ENCODE data around the gene RTRAF.

RTRAF gene

DNA sequence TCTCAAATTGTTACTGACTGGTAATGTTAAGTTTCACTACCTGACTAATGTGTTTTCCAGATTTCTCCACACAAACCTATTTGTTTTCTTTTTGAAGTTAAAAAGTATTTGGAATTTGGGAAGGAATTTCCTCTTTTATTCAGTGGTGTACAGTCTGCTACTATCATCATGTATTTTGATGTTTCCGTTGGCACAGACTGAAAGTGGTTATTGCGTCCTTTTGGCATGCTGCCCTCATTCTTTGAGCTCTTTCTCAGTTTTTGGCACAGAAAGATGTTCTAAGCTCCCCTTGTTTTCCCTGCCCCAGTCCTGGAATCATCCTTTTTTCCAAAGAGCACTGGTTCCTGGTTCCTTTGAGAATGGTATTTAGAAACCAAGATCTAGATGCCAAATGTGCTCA, 31.4 kb upstream of the RTRAF start:
- no peak overlapping the region for H3K27ac ChIP-seq
- TF ChIP-seq CTCF (conservative IDR thresholded peaks at IDR 0.05): no peak

- no peak overlapping the region for H3K27ac ChIP-seq
- no peak for TF ChIP-seq CTCF (conservative IDR thresholded peaks at IDR 0.05)
Observed at GRCh38 chr14:51959928-51960327, 29.4 kb upstream of the RTRAF start.

DNA sequence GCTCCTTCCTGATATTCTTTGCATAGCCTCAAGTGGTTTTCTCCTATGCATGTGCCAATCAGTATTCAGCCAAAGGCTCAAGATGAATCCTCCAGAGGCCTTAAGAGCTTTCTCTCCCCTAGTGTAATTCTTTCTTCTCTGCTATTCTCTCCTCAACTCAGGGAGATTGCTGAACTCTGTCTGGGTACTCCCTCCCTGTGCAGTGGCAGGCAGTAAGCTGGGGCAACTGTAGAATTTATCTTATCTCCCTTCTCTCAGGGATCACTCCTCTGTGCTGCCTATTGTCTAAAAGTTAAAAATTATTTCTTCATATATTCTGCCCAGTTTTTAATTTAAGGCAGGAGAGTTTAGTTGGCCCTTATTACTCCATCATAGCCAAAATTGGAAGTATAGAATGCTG, 28.5 kb upstream of the RTRAF start:
- no peak for TF ChIP-seq CTCF (conservative IDR thresholded peaks at IDR 0.05)
- no peak overlapping the region for H3K27ac ChIP-seq

GRCh38 chr14:51962711-51963110, 26.6 kb upstream of the RTRAF start:
- TF ChIP-seq CTCF (conservative IDR thresholded peaks at IDR 0.05): no peak
- no peak overlapping the region for H3K27ac ChIP-seq

- TF ChIP-seq CTCF (conservative IDR thresholded peaks at IDR 0.05): no peak
- no peak overlapping the region for H3K27ac ChIP-seq
Observed at GRCh38 chr14:51963286-51963685, 26.1 kb upstream of the RTRAF start.

- TF ChIP-seq CTCF (conservative IDR thresholded peaks at IDR 0.05): no peak
- no peak overlapping the region for H3K27ac ChIP-seq
Observed at GRCh38 chr14:51967521-51967920, 21.8 kb upstream of the RTRAF start.

DNA sequence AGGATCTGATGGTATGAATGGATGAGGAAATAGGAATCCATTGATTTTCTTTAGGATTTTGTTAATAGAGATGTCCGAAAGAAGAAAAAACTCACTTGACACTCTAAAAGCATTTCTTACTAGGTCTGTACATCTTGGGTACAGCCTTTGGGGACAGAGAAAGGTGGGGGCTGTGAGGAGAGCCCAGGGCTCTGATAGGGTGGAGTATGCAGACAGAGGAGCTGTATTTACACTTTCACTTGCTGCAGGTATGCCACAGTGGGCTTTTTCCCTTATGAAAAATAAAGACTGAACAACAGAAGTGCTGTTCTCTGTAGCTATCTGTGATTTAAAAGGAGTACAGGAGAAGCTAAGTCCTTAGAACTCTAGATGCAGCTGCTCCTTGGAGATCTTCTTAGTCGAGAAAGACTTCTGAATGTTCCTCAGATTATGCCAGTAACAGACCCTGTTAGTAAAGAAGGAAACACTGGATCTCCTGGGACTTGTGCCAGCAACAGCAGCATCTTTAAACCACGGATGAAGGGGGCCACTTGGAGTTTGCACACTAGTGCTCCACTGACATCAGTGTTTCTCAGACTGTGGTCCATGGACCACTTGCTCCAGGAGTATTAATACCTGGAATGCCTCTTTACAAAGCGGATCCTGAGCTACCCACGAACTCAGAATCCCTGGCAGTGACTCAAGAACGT, 19.4 kb upstream of the RTRAF start:
- no peak for TF ChIP-seq CTCF (conservative IDR thresholded peaks at IDR 0.05)
- no peak overlapping the region for H3K27ac ChIP-seq

All from VCaP (cell line).